Brain microvascular endothelial cell (primary cell): Measurements from ENCODE around the gene CD200R1.

Experiments
- DNase-seq: peaks from one replicate; pipeline ENCODE4 v3.0.0-alpha.2; 2020
- H3K27ac ChIP-seq: fragments of 250-450 bp; sonication (Bioruptor Pico); 2 replicates; pipeline ENCODE4 v1.5.1; 2020; ENCODE audit warnings: mild to moderate bottlenecking, moderate library complexity
- H3K27me3 ChIP-seq: fragments of 250-450 bp; sonication (Bioruptor Pico); replicated peaks from 2 replicates; pipeline ENCODE4 v1.5.1; 2020; ENCODE audit warnings: mild to moderate bottlenecking
- H3K36me3 ChIP-seq: fragments of 250-450 bp; sonication (Bioruptor Pico); replicated peaks from 2 replicates; pipeline ENCODE4 v1.5.1; 2020; ENCODE audit warnings: mild to moderate bottlenecking
- H3K4me3 ChIP-seq: 2 replicates; pipeline ENCODE4 v1.5.1; 2011; ENCODE audit warnings: low read depth, mild to moderate bottlenecking, control low read depth, low read length, moderate library complexity
- CTCF ChIP-seq: IDR thresholded peaks from 2 replicates; pipeline ENCODE4 v1.5.1; 2011; ENCODE audit warnings: low read depth, mild to moderate bottlenecking, moderate library complexity, low read length, control low read depth, inconsistent platforms; ENCODE audit errors: missing control alignments
- in situ Hi-C: cut with HindIII; loops from 2 replicates; pipeline ENCODE4 v1.10.0; 2017; ENCODE audit warnings: low sequenced_read_pairs, low pct_ligation_motif_present

The CD200R1 gene

DNA sequence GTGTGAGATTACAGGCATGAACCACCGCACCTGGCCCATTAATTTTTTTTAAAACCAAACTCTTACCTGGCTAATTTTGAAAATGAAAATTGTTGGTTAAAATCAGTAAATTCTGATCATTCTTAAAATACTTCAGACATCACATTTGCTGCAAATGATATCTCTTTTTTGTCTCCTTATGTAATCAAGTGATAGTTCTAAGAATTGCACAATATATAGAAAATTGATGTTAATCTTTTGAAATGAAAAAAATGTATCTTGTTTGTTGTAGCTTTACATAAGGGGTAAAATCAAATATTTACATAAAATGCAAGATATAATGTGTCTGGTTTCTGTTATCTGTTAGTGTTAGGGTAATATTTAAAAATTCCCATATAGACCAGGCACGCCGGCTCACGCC is 20.9 kb upstream of the CD200R1 start:
- TF ChIP-seq CTCF, result no peak
- no peak overlapping the region for H3K27ac ChIP-seq
- no peak for DNase-seq
- no peaks in the 10 kb centered on the region for H3K27me3 ChIP-seq
- H3K4me3 ChIP-seq, result no peak overlapping the region
- peaks cover 4% of the 10 kb centered on the region for H3K36me3 ChIP-seq
- in situ Hi-C loops, result loop anchor here (25.0 kb wide), 1 partner anchor 408 kb away; no protein-coding TSS in a partner anchor

DNA sequence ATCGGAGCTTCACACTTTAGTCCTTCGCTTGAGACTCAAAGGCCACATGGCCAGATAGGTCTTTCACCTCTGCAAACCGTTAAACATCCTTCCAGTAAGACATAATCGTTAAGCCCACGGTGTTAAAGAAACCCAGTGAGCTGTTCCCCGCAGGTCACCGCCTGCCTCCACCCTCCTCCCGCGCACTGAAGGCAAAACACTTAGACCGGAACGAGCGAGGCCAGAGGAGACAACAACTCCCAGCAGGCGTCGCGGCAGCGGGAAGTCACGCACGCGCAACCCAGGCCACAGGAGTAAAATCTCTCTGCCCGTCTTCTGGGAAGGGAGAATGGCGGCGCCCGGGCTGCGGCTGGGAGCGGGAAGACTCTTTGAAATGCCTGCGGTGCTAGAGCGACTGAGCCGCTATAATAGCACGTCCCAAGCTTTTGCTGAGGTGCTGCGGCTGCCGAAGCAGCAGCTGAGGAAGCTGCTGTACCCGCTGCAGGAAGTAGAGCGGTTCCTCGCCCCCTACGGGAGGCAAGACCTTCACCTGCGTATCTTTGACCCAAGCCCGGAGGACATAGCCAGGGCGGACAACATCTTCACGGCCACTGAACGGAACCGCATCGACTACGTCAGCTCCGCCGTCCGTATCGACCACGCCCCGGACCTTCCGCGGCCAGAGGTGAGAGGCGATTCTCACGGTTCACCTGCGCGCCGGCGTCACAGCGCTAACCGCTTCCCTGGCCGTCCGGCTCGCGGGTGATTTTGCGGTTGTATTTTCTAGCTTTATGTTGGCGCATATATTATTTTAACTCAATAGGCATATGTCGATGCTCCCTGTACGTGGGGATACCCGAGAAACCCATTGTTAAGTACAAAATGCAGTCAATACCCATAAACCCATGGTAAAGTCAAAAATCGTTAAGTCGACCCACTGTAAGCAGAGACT is 16.0 kb upstream of the CD200R1 start, which contains the start of gene GTPBP8:
GTPBP8 (plus strand) TSS at position 313 of the 931 bp plus-strand sequence; CDS start at position 329, 16 bp downstream.
- in situ Hi-C loops, result loop anchor here (25.0 kb wide), 1 partner anchor 404 kb away; no protein-coding TSS in a partner anchor
- Histone ChIP-seq H3K4me3 (peak within 1 kb of the TSS; percentile 79), H3K36me3 (no peaks in the 10 kb centered on the region), H3K27me3 (no peaks in the 10 kb centered on the region), H3K27ac (peak within 1 kb of the TSS; percentile 82)
- peak; percentile 85 for DNase-seq
- TF ChIP-seq CTCF, result no peak

GRCh38 chr3:112987710-112988334 is 12.9 kb upstream of the CD200R1 start:
- in situ Hi-C loops, result loop anchor here (25.0 kb wide), 1 partner anchor 401 kb away; no protein-coding TSS in a partner anchor
- TF ChIP-seq CTCF, result no peak
- no peak for DNase-seq
- Histone ChIP-seq H3K27me3 (no peaks in the 10 kb centered on the region), H3K4me3 (no peak overlapping the region), H3K36me3 (no peaks in the 10 kb centered on the region), H3K27ac (no peak overlapping the region)

GRCh38 chr3:112984485-112984884 is 9.6 kb upstream of the CD200R1 start:
- in situ Hi-C loops, result loop anchor here (25.0 kb wide), 1 partner anchor 397 kb away; no protein-coding TSS in a partner anchor
- H3K27ac ChIP-seq, result no peak overlapping the region

DNA sequence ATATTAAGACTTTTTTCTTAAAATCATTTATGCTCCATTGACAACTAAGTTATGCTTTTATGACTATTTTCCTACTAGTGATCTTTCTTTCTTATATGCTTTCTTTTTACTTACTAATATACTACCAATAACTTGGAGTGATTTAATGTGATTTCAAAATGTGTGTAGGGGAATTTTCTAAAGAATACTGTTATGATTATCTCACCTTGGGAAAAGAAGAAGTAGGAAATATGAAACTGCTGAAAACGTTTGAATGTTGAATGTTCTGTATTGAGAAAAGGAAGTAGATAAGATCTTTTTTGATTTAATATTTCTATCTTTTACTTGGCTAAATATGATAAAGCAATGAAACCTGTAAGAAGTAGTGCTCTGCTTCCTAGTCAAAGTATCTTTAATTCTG is 7.8 kb upstream of the CD200R1 start:
- in situ Hi-C loops, result loop anchor here (25.0 kb wide), 1 partner anchor 395 kb away; no protein-coding TSS in a partner anchor
- DNase-seq, result no peak
- no peaks in the 10 kb centered on the region for H3K27me3 ChIP-seq
- no peak for TF ChIP-seq CTCF
- no peak overlapping the region for H3K27ac ChIP-seq
- no peaks in the 10 kb centered on the region for H3K36me3 ChIP-seq
- no peak overlapping the region for H3K4me3 ChIP-seq

More at GRCh38 chr3:112984485-112984884, 9.6 kb upstream of the CD200R1 start:
- H3K4me3 ChIP-seq, result no peak overlapping the region
- no peak for TF ChIP-seq CTCF
- H3K27me3 ChIP-seq, result no peaks in the 10 kb centered on the region
- no peak for DNase-seq
- no peaks in the 10 kb centered on the region for H3K36me3 ChIP-seq
